ENCODE measurements around the gene CIAO2A. TPM values are rescaled to one million over a fixed set of nuclear protein-coding genes. Genes with fewer than 3 reads are reported as not detected.

CIAO2A gene
- total RNA-seq, 2 experiments from 2014 or later: 78.7 to 84.7 TPM

DNA sequence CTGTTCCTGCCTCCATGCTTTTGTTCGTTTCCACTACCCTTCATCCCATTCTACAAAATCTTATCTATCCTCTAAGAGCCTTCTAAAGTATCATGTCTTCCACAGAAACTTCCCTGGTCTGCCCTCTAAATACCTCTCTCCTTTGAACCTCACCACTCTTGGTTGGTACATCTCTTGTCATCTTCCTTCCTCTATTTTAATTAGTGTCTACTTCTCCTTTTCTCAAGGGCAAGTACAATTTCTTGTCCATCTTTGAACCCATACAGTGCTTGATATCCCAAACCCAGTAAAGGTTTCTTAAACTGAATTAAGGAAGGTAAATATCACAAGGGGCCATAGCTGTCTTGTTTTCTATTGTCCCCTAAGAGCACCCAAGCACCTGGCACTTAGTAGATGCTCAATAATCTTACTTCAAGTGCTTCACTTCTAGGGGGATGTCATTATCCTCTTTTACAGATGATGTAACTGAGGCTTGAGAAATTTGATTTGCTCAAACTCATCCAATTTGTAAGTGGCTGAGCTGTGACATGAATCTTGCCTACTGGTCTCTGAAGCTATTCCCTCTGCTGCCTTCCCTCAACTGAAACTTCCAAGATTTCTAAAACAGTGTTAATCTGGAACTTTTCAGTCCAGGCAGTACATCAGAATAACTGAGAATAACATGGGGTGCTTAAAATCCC lies 44.7 kb downstream of the CIAO2A start:
- no peak overlapping the region for H3K4me3 ChIP-seq (ENCODE audit: low read depth, low read length, poor library complexity, severe bottlenecking)
- no TSS peak for BruUV-seq (replicated peaks)
- no peak for TF ChIP-seq EZH2phosphoT487 (IDR thresholded peaks at IDR 0.05; ENCODE audit: borderline replicate concordance, low read depth, low read length)
- TF ChIP-seq, protein P1, sequence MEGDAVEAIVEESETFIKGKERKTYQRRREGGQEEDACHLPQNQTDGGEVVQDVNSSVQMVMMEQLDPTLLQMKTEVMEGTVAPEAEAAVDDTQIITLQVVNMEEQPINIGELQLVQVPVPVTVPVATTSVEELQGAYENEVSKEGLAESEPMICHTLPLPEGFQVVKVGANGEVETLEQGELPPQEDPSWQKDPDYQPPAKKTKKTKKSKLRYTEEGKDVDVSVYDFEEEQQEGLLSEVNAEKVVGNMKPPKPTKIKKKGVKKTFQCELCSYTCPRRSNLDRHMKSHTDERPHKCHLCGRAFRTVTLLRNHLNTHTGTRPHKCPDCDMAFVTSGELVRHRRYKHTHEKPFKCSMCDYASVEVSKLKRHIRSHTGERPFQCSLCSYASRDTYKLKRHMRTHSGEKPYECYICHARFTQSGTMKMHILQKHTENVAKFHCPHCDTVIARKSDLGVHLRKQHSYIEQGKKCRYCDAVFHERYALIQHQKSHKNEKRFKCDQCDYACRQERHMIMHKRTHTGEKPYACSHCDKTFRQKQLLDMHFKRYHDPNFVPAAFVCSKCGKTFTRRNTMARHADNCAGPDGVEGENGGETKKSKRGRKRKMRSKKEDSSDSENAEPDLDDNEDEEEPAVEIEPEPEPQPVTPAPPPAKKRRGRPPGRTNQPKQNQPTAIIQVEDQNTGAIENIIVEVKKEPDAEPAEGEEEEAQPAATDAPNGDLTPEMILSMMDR (conservative IDR thresholded peaks at IDR 0.05; ENCODE audit: low read length): no peak
- no peak overlapping the region for H3K27ac ChIP-seq (ENCODE audit: low read depth, low read length, poor library complexity, severe bottlenecking)
- ChIA-PET POLR2A (interaction anchor here (0.5 kb wide), 1 partner anchor 116 kb away, joined by 3 read pairs; no protein-coding TSS in a partner anchor), CTCF (ENCODE audit: unreplicated experiment) (no interaction called here)
- H3K9me2 ChIP-seq (ENCODE audit: insufficient read depth, low read length): no peaks in the 10 kb centered on the region
- intact Hi-C loops (cut with micrococcal nuclease; ENCODE audit: unreplicated experiment): no loop called here
- no peaks in the 10 kb centered on the region for H3K9me3 ChIP-seq (ENCODE audit: low read length)
- H2AFZ ChIP-seq (ENCODE audit: low read length): no peak overlapping the region
- DNase-seq (ENCODE audit: low spot score): peak; percentile 14
- no peaks in the 10 kb centered on the region for H4K20me1 ChIP-seq (ENCODE audit: insufficient read depth, low read length)
- H3K4me1 ChIP-seq (ENCODE audit: insufficient read depth, low read length, poor library complexity, severe bottlenecking): peaks cover 31% of the 10 kb centered on the region
- H3K4me2 ChIP-seq (ENCODE audit: low read length): no peak overlapping the region
- no peaks in the 10 kb centered on the region for H3K79me2 ChIP-seq (ENCODE audit: insufficient read depth, low read depth, low read length)
- no peaks in the 10 kb centered on the region for H3K36me3 ChIP-seq (ENCODE audit: insufficient read depth, low read length)

DNA sequence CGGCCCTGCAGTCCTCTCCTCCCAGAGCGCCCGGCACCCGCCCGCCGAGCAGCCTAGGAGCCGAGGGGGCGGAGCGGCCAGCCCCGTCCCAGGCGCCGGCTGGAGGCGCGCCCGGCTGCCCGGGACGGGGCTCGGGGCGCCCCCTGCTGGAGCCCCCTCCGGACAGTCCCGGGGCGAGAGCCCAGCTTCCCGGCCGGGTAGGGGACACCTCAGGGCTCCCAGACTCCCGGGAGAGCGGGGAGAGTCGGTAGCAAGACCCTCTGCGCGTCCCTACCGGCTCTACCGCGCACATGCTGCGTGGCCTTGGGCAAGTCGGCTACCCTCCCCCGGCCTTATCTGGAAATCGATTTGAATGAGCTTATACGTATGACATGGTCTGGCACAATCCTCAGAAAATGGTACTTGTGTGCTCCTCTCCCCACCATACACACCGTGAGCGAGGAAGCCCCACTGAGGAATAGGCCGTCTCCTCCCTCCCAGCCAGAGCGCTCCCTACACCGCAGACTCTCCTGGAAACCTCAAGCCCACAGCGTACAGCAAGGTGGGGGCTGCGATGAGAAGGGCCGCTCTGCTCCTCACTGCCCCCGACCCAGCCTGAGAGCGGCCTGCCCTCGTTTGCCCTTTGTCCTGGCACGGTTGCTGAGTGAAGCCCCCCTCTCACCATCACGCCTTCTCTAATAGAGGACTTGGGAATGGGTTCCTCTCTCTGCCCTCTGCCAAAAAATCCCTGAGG lies 47.1 kb downstream of the CIAO2A start, which contains the start of gene DAPK2:
DAPK2 (minus strand) TSS at position 65 of the 733 bp plus-strand sequence. CDS start 6,224 bp downstream, outside the sequence.
- BruUV-seq (replicated peaks): no TSS peak
- peaks cover 32% of the 10 kb centered on the region for H3K4me1 ChIP-seq (ENCODE audit: insufficient read depth, low read length, poor library complexity, severe bottlenecking)
- CTCF ChIA-PET (ENCODE audit: unreplicated experiment): no interaction called here
- POLR2A ChIA-PET: no interaction called here
- H3K9me2 ChIP-seq (ENCODE audit: insufficient read depth, low read length): no peaks in the 10 kb centered on the region
- no peaks in the 10 kb centered on the region for H3K36me3 ChIP-seq (ENCODE audit: insufficient read depth, low read length)
- no peak within 1 kb of the TSS for H2AFZ ChIP-seq (ENCODE audit: low read length)
- no peak within 1 kb of the TSS for H3K27ac ChIP-seq (ENCODE audit: low read depth, low read length, poor library complexity, severe bottlenecking)
- intact Hi-C loops (cut with micrococcal nuclease; ENCODE audit: unreplicated experiment): no loop called here
- no peaks in the 10 kb centered on the region for H3K9me3 ChIP-seq (ENCODE audit: low read length)
- TF ChIP-seq, protein P1 (conservative IDR thresholded peaks at IDR 0.05; ENCODE audit: low read length): peak; percentile 74
- no peak for TF ChIP-seq EZH2phosphoT487 (IDR thresholded peaks at IDR 0.05; ENCODE audit: borderline replicate concordance, low read depth, low read length)
- H3K4me2 ChIP-seq (ENCODE audit: low read length): peak within 1 kb of the TSS; percentile 60
- peak within 1 kb of the TSS; percentile 47 for H3K4me3 ChIP-seq (ENCODE audit: low read depth, low read length, poor library complexity, severe bottlenecking)
- H4K20me1 ChIP-seq (ENCODE audit: insufficient read depth, low read length): no peaks in the 10 kb centered on the region
- no peaks in the 10 kb centered on the region for H3K79me2 ChIP-seq (ENCODE audit: insufficient read depth, low read depth, low read length)
- peak; percentile 47 for DNase-seq (ENCODE audit: low spot score)
